PC-3 (cell line): ENCODE measurements around the gene NLRP10. TPM values are rescaled to one million over a fixed set of nuclear protein-coding genes. Genes with fewer than 3 reads are reported as not detected.
A peak's percentile ranks its signal among the peaks of the same experiment; 100 is the strongest.

Experiments
- ATAC-seq: fragments of 200-7000 bp; cut with Tn5 transposase; 2 replicates; pipeline ENCODE4 v1.9.1; 2020; ENCODE audit warnings: mild to moderate bottlenecking, moderate library complexity
- BruUV-seq: library from RNA; stranded (reverse); fragments of 400-500 nt; replicated peaks from 2 replicates; lab custom pipeline; 2021; lab: Mats Ljungman, UMichigan
- CTCF ChIA-PET: fragments of 300-600 bp; sonication (Branson Sonifier 250); formaldehyde crosslinking; loops from one replicate; lab custom pipeline; 2022; ENCODE audit warnings: antibody characterized with exemption; lab: Charles Lee
- POLR2A ChIA-PET: fragments of 300-600 bp; sonication (Branson Sonifier 250); formaldehyde crosslinking; loops from one replicate; lab custom pipeline; 2022; ENCODE audit warnings: antibody characterized with exemption; ENCODE audit not compliant: unreplicated experiment; lab: Charles Lee
- DNase-seq: peaks from one replicate; pipeline ENCODE4 v3.0.0-alpha.2; 2015
- H2AFZ ChIP-seq: fragments of 300-600 bp; sonication (generic); 2 replicates; pipeline ENCODE4 v1.6.0; 2016; ENCODE audit warnings: antibody characterized with exemption, low read length
- H3F3A ChIP-seq: fragments of 300-600 bp; sonication (generic); one replicate; pipeline ENCODE4 v1.6.0; 2017; ENCODE audit warnings: antibody characterized with exemption, low read length, control low read depth, mild to moderate bottlenecking; ENCODE audit not compliant: unreplicated experiment
- H3K27ac ChIP-seq: fragments of 300-600 bp; sonication (generic); 2 replicates; pipeline ENCODE4 v1.5.1; 2016; ENCODE audit warnings: mild to moderate bottlenecking, low read length
- H3K27me3 ChIP-seq: fragments of 300-600 bp; sonication (generic); 2 replicates; pipeline ENCODE4 v1.6.1; 2016; ENCODE audit warnings: low read length, mixed read lengths
- H3K36me3 ChIP-seq: fragments of 300-600 bp; sonication (generic); 2 replicates; pipeline ENCODE4 v1.6.1; 2016; ENCODE audit warnings: low read depth, mixed run types, low read length, mixed read lengths
- H3K4me1 ChIP-seq: fragments of 300-600 bp; sonication (generic); 2 replicates; pipeline ENCODE4 v1.5.1; 2016; ENCODE audit warnings: low read length; ENCODE audit not compliant: insufficient read depth
- H3K4me2 ChIP-seq: fragments of 300-600 bp; sonication (generic); 2 replicates; pipeline ENCODE4 v1.6.0; 2016; ENCODE audit warnings: low read length
- H3K4me3 ChIP-seq: fragments of 300-600 bp; sonication (generic); 2 replicates; pipeline ENCODE4 v1.5.1; 2016; ENCODE audit warnings: mild to moderate bottlenecking, low read length, mixed read lengths
- H3K79me2 ChIP-seq: fragments of 300-600 bp; sonication (generic); 2 replicates; pipeline ENCODE4 v1.6.1; 2017; ENCODE audit warnings: low read length, mixed read lengths
- H3K9ac ChIP-seq: fragments of 300-600 bp; sonication (generic); 2 replicates; pipeline ENCODE4 v1.6.0; 2016; ENCODE audit warnings: mild to moderate bottlenecking, low read length
- H3K9me2 ChIP-seq: fragments of 300-600 bp; sonication (generic); replicated peaks from 2 replicates; pipeline ENCODE4 v1.6.1; 2016; ENCODE audit warnings: mixed run types, low read length, mixed read lengths
- H3K9me3 ChIP-seq: fragments of 300-600 bp; sonication (generic); 2 replicates; pipeline ENCODE4 v1.6.1; 2016; ENCODE audit warnings: low read length, mixed read lengths
- H4K20me1 ChIP-seq: fragments of 300-600 bp; sonication (generic); 2 replicates; pipeline ENCODE4 v1.6.1; 2016; ENCODE audit warnings: low read length, mixed read lengths
- EZH2 ChIP-seq: fragments of 300-600 bp; sonication (generic); IDR thresholded peaks from one replicate; pipeline ENCODE4 v1.6.1; 2017; ENCODE audit warnings: antibody characterized with exemption, mild to moderate bottlenecking, low read length; ENCODE audit not compliant: unreplicated experiment
- EZH2phosphoT487 ChIP-seq: fragments of 300-600 bp; sonication (generic); IDR thresholded peaks from 2 replicates; pipeline ENCODE4 v1.6.1; 2018; ENCODE audit warnings: mild to moderate bottlenecking, antibody characterized with exemption, low read length, borderline replicate concordance
- intact Hi-C: fragments of 100-400 bp; cut with micrococcal nuclease; formaldehyde crosslinking; loops from 2 replicates; pipeline ENCODE4 v1.9.0; 2023
- total RNA-seq: library from RNA; depleted of rRNA; stranded (reverse); fragments of >200 nt; gene quantifications from 2 replicates; pipeline ENCODE4 v1.2.3, GENCODE V29; 2014
- TF ChIP-seq, protein P1 (sequence below): fragments of 300-600 bp; sonication (generic); conservative IDR thresholded peaks from 2 replicates; pipeline ENCODE4 v1.5.1; 2017; ENCODE audit warnings: antibody characterized with exemption, low read depth, mild to moderate bottlenecking, low read length

Gene NLRP10
- total RNA-seq, 1 experiment from 2014 or later = 1.9 TPM

GRCh38 chr11:7941608-7942007 is 23.6 kb downstream of the NLRP10 start, which contains the start of gene OR10A3:
Gene OR10A3, minus strand, starts transcription at chr11:7941708. Its CDS starts 2,188 bp downstream, at chr11:7939520.
- BruUV-seq = no TSS peak
- POLR2A ChIA-PET = no interaction called here
- no peak within 1 kb of the TSS for H3K4me3 ChIP-seq

GRCh38 chr11:7941146-7941545 is 24.1 kb downstream of the NLRP10 start:
- no peak overlapping the region for H3K9ac ChIP-seq
- no peaks in the 10 kb centered on the region for H3K27me3 ChIP-seq
- H3K4me3 ChIP-seq = no peak overlapping the region
- intact Hi-C loops = no loop called here
- TF ChIP-seq EZH2phosphoT487 (no peak), EZH2 (no peak)
- TF ChIP-seq, protein P1, sequence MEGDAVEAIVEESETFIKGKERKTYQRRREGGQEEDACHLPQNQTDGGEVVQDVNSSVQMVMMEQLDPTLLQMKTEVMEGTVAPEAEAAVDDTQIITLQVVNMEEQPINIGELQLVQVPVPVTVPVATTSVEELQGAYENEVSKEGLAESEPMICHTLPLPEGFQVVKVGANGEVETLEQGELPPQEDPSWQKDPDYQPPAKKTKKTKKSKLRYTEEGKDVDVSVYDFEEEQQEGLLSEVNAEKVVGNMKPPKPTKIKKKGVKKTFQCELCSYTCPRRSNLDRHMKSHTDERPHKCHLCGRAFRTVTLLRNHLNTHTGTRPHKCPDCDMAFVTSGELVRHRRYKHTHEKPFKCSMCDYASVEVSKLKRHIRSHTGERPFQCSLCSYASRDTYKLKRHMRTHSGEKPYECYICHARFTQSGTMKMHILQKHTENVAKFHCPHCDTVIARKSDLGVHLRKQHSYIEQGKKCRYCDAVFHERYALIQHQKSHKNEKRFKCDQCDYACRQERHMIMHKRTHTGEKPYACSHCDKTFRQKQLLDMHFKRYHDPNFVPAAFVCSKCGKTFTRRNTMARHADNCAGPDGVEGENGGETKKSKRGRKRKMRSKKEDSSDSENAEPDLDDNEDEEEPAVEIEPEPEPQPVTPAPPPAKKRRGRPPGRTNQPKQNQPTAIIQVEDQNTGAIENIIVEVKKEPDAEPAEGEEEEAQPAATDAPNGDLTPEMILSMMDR = no peak
- no peaks in the 10 kb centered on the region for H4K20me1 ChIP-seq
- peaks cover 9% of the 10 kb centered on the region; the same call in 1 of the 2 replicates for H3K4me1 ChIP-seq
- no TSS peak for BruUV-seq
- no peaks in the 10 kb centered on the region for H3K9me2 ChIP-seq
- H3K4me2 ChIP-seq = no peak overlapping the region
- no peak overlapping the region for H3K27ac ChIP-seq
- ATAC-seq = no peak
- 0 out of 2 replicates have a peak, but pooled peaks cover 10% of the 10 kb centered on the region for H3K9me3 ChIP-seq
- no peak overlapping the region for H2AFZ ChIP-seq
- POLR2A ChIA-PET = no interaction called here
- CTCF ChIA-PET = no interaction called here
- no peaks in the 10 kb centered on the region for H3K79me2 ChIP-seq
- H3F3A ChIP-seq = no peaks in the 10 kb centered on the region
- DNase-seq = no peak
- H3K36me3 ChIP-seq = no peaks in the 10 kb centered on the region; the same call in 1 of the 2 replicates

More at GRCh38 chr11:7941608-7942007, 23.6 kb downstream of the NLRP10 start, which contains the start of gene OR10A3:
- Histone ChIP-seq H3K27me3 (no peaks in the 10 kb centered on the region), H3K9me3 (0 out of 2 replicates have a peak, but pooled peaks cover 10% of the 10 kb centered on the region), H3K36me3 (no peaks in the 10 kb centered on the region; the same call in 1 of the 2 replicates), H3K9me2 (no peaks in the 10 kb centered on the region), H3K27ac (no peak within 1 kb of the TSS), H3K4me1 (0 out of 2 replicates have a peak, but pooled peaks cover 5% of the 10 kb centered on the region), H3K79me2 (no peaks in the 10 kb centered on the region), H2AFZ (no peak within 1 kb of the TSS), H3K9ac (no peak within 1 kb of the TSS), H3F3A (no peaks in the 10 kb centered on the region), H3K4me2 (no peak within 1 kb of the TSS), H4K20me1 (no peaks in the 10 kb centered on the region)
- CTCF ChIA-PET = no interaction called here
- no peak for ATAC-seq
- DNase-seq = no peak
- intact Hi-C loops = no loop called here
- no peak for TF ChIP-seq EZH2phosphoT487
- no peak for TF ChIP-seq EZH2
- TF ChIP-seq, protein P1 = no peak

- no peak for TF ChIP-seq EZH2phosphoT487
- TF ChIP-seq, protein P1 = no peak
- no peak for TF ChIP-seq EZH2
- Histone ChIP-seq H3K4me1 (peaks cover 9% of the 10 kb centered on the region; the same call in 1 of the 2 replicates), H3K4me3 (no peak overlapping the region), H3K4me2 (no peak overlapping the region), H3F3A (no peaks in the 10 kb centered on the region), H3K36me3 (no peaks in the 10 kb centered on the region), H3K79me2 (no peaks in the 10 kb centered on the region), H3K27ac (no peak overlapping the region), H3K9me3 (no peaks in the 10 kb centered on the region), H3K9ac (no peak overlapping the region), H2AFZ (no peak overlapping the region), H3K27me3 (no peaks in the 10 kb centered on the region), H4K20me1 (no peaks in the 10 kb centered on the region), H3K9me2 (no peaks in the 10 kb centered on the region)
- ChIA-PET CTCF (no interaction called here), POLR2A (no interaction called here)
- DNase-seq (peak; percentile 69), ATAC-seq (no peak)
- no TSS peak for BruUV-seq
- intact Hi-C loops = no loop called here
These were observed 28.6 kb downstream of the NLRP10 start for GRCh38 chr11:7936615-7937014.
